Mammary epithelial cell (primary cell): Measurements from ENCODE around the gene UNC93B1.

Experiments used
- CTCF ChIP-seq, 2 donors: IDR thresholded peaks in 1 of 2; conservative IDR thresholded peaks in 1 of 2; 2 replicates each; pipeline ENCODE4 v1.5.1; 2011 to 2012; ENCODE audit warnings: inconsistent platforms in 2 of 2, low read length in 2 of 2, mild to moderate bottlenecking in 2 of 2, control low read depth in 1 of 2, low read depth in 1 of 2; ENCODE audit not compliant: insufficient read depth in 1 of 2; ENCODE audit errors: extremely low read depth in 1 of 2
- EZH2 ChIP-seq: IDR thresholded peaks from 2 replicates; pipeline ENCODE4 v1.6.1; 2012; ENCODE audit warnings: low read length, inconsistent platforms, borderline replicate concordance

DNA sequence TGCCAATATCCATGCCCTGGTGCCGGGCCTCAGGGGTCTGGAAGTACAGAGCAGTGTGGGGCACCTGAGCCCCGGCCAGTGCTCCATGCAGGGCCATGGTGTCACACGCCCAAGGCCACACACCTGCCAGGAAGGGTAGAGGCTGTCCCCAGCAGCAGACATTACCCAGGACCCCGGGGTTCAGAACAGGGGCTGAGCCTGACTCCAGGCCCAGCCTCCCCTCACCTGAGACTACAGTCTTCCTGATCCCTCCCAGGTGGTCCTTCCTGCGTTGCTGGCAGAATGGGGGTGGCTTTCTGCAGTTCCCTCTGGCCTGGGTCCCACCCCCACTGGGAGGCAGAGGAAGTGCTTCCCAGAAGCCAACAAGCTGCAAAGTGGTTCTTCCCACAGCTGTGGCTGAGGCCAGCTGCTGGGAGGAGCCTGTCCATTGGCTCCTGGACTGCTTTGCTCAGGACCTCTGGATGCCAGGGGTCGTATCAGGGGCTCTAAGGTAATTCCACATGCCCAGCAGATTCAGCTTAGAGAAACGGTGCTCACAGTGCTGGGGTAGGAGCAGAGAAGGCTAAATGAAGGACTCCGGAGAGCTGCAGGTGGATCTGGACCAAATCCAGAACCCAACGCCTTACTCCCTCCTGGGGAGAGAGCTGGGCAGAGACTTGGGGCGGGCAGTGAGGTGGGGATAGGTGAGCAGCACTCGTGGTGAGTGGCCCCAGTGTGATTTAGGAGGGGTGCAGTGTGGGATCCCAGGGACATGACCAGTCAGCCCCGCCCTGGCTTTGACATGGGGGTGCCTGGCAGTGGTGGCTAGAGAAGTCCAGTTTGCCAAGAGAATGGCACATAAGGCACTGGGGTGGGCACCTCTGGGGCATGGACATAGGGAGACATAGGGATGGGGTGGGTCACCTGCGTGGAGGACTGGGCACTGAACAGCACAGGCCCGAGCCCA is 47.6 kb upstream of the UNC93B1 start:
- TF ChIP-seq CTCF (conservative IDR thresholded peaks at IDR 0.05 in 1 of 2, IDR thresholded peaks at IDR 0.05 in 1 of 2; ENCODE audit: extremely low read depth in 1 of 2, insufficient read depth in 1 of 2, low read depth in 1 of 2, low read length in 2 of 2) (no peak), EZH2 (no peak)
